Liver (tissue), 9 donors: ENCODE results near the gene MANEA. TPM values are rescaled to one million over a fixed set of nuclear protein-coding genes. Genes with fewer than 3 reads are reported as not detected.
A peak's percentile ranks its signal among the peaks of the same experiment; 100 is the strongest.

Experiments
- DNase-seq: peaks from one replicate; pipeline ENCODE4 v3.0.0-alpha.2; 2017; ENCODE audit warnings: low spot score
- H3K27ac ChIP-seq, 2 donors: one replicate each; pipeline ENCODE4 v1.7.0; 2013; ENCODE audit warnings: inconsistent platforms in 2 of 2, low read length in 2 of 2, control low read depth in 1 of 2, low read depth in 1 of 2, mild to moderate bottlenecking in 1 of 2
- H3K27me3 ChIP-seq, 4 donors: one replicate each; pipeline versions ENCODE4 v1.6.1 to v1.7.0; 2013; ENCODE audit warnings: low read length in 3 of 4, inconsistent platforms in 1 of 4, mild to moderate bottlenecking in 1 of 4, moderate library complexity in 1 of 4; ENCODE audit not compliant: control insufficient read depth in 4 of 4, insufficient read depth in 4 of 4
- H3K36me3 ChIP-seq, 4 donors: one replicate each; pipeline versions ENCODE4 v1.6.1 to v1.7.0; 2013; ENCODE audit warnings: low read length in 3 of 4, mild to moderate bottlenecking in 3 of 4, low read depth in 1 of 4, moderate library complexity in 1 of 4; ENCODE audit not compliant: control insufficient read depth in 4 of 4, insufficient read depth in 3 of 4
- H3K4me1 ChIP-seq, 4 donors: one replicate each; pipeline versions ENCODE4 v1.6.1 to v1.7.0; 2013; ENCODE audit warnings: low read length in 3 of 4, mild to moderate bottlenecking in 3 of 4, moderate library complexity in 1 of 4; ENCODE audit not compliant: control insufficient read depth in 4 of 4, insufficient read depth in 4 of 4
- H3K4me3 ChIP-seq, 3 donors: one replicate each; pipeline versions ENCODE4 v1.6.1 to v1.7.0; 2013; ENCODE audit warnings: low read length in 3 of 3, control low read depth in 1 of 3, low read depth in 1 of 3, mild to moderate bottlenecking in 1 of 3
- H3K9ac ChIP-seq, 2 donors: one replicate each; pipeline ENCODE4 v1.7.0; 2013; ENCODE audit warnings: low read length in 2 of 2, mild to moderate bottlenecking in 2 of 2, moderate library complexity in 2 of 2, control low read depth in 1 of 2, low read depth in 1 of 2
- H3K9me3 ChIP-seq, 4 donors: one replicate each; pipeline versions ENCODE4 v1.6.1 to v1.7.0; 2013; ENCODE audit warnings: low read length in 3 of 4; ENCODE audit not compliant: control insufficient read depth in 4 of 4
- EGR1 ChIP-seq, 2 donors: IDR thresholded peaks; 2 replicates each; pipeline ENCODE4 v1.6.1; 2016 to 2018; ENCODE audit warnings: antibody characterized with exemption in 2 of 2, low read depth in 2 of 2
- FOXA2 ChIP-seq: IDR thresholded peaks from 2 replicates; pipeline ENCODE4 v1.6.1; 2016; ENCODE audit warnings: antibody characterized with exemption
- GABPA ChIP-seq, 2 donors: IDR thresholded peaks in 1 of 2; conservative IDR thresholded peaks in 1 of 2; 2 replicates each; pipeline ENCODE4 v1.6.1; 2016; ENCODE audit warnings: antibody characterized with exemption in 2 of 2, mild to moderate bottlenecking in 1 of 2, moderate library complexity in 1 of 2
- HNF4A ChIP-seq, 2 donors: conservative IDR thresholded peaks; 2 replicates each; pipeline ENCODE4 v1.6.1; 2016; ENCODE audit warnings: antibody characterized with exemption in 2 of 2, mild to moderate bottlenecking in 2 of 2
- JUND ChIP-seq, 2 donors: IDR thresholded peaks; 2 replicates each; pipeline ENCODE4 v1.6.1; 2016; ENCODE audit warnings: antibody characterized with exemption in 2 of 2
- NR2F2 ChIP-seq: IDR thresholded peaks from 2 replicates; pipeline ENCODE4 v1.6.1; 2016; ENCODE audit warnings: antibody characterized with exemption
- RAD21 ChIP-seq, 2 donors: IDR thresholded peaks; 2 replicates each; pipeline ENCODE4 v1.6.1; 2016; ENCODE audit warnings: antibody characterized with exemption in 2 of 2, mild to moderate bottlenecking in 2 of 2
- RXRA ChIP-seq, 2 donors: IDR thresholded peaks; 2 replicates each; pipeline ENCODE4 v1.6.1; 2017 to 2018; ENCODE audit warnings: antibody characterized with exemption in 2 of 2, mild to moderate bottlenecking in 1 of 2
- SP1 ChIP-seq: IDR thresholded peaks from 2 replicates; pipeline ENCODE4 v1.6.1; 2018; ENCODE audit warnings: antibody characterized with exemption, mild to moderate bottlenecking
- TAF1 ChIP-seq: conservative IDR thresholded peaks from 2 replicates; pipeline ENCODE4 v1.6.1; 2016; ENCODE audit warnings: antibody characterized with exemption, mild to moderate bottlenecking
- YY1 ChIP-seq: IDR thresholded peaks from 2 replicates; pipeline ENCODE4 v1.6.1; 2016; ENCODE audit warnings: antibody characterized with exemption, mild to moderate bottlenecking
- WGBS: extraction: QIAGEN DNeasy Blood & Tissue Kit; methylation state at CpG from one replicate; pipeline ENCODE4 v1.1.7; 2013; 5-methylcytosine and 5-hydroxymethylcytosine counted together
- polyA plus RNA-seq, 2 donors: library from polyadenylated mRNA; stranded (reverse) in 1 of 2; unstranded in 1 of 2; fragments of 200-250 nt in 1 of 2; fragments of >200 nt in 1 of 2; fragmentation: Nextera tagmentation in 1 of 2; extraction: Ambion mirVana in 1 of 2; gene quantifications; one replicate each; pipeline versions ENCODE4 v1.2.1 to v1.2.3, GENCODE V29; 2013 to 2015
- total RNA-seq, 2 donors: library from RNA; depleted of rRNA; stranded (reverse); fragments of >200 nt; gene quantifications; one replicate each; pipeline ENCODE4 v1.2.3, GENCODE V29; 2014
- TF ChIP-seq, protein P1 (sequence below): IDR thresholded peaks from 2 replicates; pipeline ENCODE4 v1.6.1; 2016; ENCODE audit warnings: antibody characterized with exemption
- TF ChIP-seq, protein P2 (sequence below): fragments of 150-350 bp; IDR thresholded peaks from 2 replicates; pipeline ENCODE4 v1.5.1; 2017; ENCODE audit warnings: improper control_type of control experiment, low read depth, low read length; ENCODE audit not compliant: missing input control
- TF ChIP-seq, protein P3 (sequence below): IDR thresholded peaks from 2 replicates; pipeline ENCODE4 v1.6.1; 2016; ENCODE audit warnings: antibody characterized with exemption, mild to moderate bottlenecking
- donor health status: healthy.
- donor health status: healthy.
- donor health status: healthy.
- donor health status: healthy.
- donor health status: healthy.

MANEA gene
- total and polyA plus RNA-seq, 4 donors = 9.7 to 37.4 (median 18.9) TPM

DNA sequence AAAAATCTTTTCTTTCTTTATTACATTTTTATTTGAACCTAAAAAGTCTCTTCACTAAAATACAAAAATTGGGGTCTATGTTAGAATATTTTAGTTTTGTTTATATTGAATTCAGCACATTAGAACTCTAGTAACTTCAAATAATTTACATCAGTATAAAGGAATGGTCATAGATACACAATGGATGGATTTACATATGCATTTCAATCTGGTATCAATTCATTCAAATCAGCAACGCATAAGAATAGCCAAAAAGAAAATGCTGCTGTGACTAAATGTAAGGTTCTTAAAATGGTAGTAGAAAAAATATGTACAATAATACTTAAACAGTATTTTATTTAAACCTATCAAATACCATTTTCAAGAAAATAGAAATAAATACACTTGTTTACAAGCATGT, 47.6 kb upstream of the MANEA start:
- no peaks in the 10 kb centered on the region for H3K9me3 ChIP-seq
- 81% methylated on average over 1 of the region's 1 CpG for WGBS

DNA sequence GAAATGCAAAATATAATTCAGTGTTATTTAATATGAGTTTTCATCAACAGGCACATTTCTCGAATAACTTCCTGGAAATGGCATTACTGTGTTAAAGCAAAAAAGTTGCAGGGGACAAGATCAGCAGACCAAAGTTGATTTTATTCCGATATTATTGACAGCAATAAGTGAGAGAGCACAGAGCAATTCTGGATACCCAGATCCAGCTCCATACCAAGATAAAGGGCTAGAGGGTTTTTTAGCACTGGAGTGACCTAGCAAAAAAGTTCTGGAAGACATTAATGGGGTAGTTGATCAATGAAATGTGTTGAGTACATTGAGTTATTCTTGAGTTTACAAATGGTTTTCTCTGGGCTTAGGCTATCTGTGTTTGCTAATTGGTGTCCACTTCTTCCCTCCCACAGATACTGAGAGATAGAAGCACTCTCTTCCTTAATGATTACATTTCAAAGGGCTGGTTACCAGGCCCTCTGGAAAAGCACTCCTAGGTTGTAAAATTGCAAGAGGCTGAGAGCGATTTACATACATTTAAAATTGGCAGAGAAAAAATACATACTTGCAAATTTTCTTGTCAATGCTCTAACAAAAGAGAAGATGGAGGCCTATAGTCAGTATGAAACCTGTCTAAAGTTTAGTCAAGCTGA, 47.0 kb upstream of the MANEA start:
- H3K4me3 ChIP-seq = no peak overlapping the region
- 56% methylated on average over 3 of the region's 3 CpGs for WGBS
- H3K9ac ChIP-seq = no peak overlapping the region
- TF ChIP-seq JUND (IDR thresholded peaks at IDR 0.05) = no peak
- no peak for TF ChIP-seq FOXA2
- no peaks in the 10 kb centered on the region for H3K36me3 ChIP-seq
- DNase-seq = no peak
- no peaks in the 10 kb centered on the region for H3K27me3 ChIP-seq
- H3K4me1 ChIP-seq = no peaks in the 10 kb centered on the region
- no peaks in the 10 kb centered on the region for H3K9me3 ChIP-seq
- H3K27ac ChIP-seq = no peak overlapping the region

More for the DNA sequence above, 47.6 kb upstream of the MANEA start:
- Histone ChIP-seq H3K27me3 (no peaks in the 10 kb centered on the region), H3K4me3 (no peak overlapping the region), H3K9ac (no peak overlapping the region), H3K27ac (no peak overlapping the region), H3K36me3 (no peaks in the 10 kb centered on the region), H3K4me1 (no peaks in the 10 kb centered on the region)
- no peak for DNase-seq
- TF ChIP-seq EGR1 (IDR thresholded peaks at IDR 0.05; ENCODE audit: low read depth in 2 of 2) (no peak), JUND (IDR thresholded peaks at IDR 0.05) (no peak), FOXA2 (no peak), GABPA (IDR thresholded peaks at IDR 0.05 in 1 of 2, conservative IDR thresholded peaks at IDR 0.05 in 1 of 2) (no peak), RAD21 (IDR thresholded peaks at IDR 0.05) (no peak)
- TF ChIP-seq, protein P1, sequence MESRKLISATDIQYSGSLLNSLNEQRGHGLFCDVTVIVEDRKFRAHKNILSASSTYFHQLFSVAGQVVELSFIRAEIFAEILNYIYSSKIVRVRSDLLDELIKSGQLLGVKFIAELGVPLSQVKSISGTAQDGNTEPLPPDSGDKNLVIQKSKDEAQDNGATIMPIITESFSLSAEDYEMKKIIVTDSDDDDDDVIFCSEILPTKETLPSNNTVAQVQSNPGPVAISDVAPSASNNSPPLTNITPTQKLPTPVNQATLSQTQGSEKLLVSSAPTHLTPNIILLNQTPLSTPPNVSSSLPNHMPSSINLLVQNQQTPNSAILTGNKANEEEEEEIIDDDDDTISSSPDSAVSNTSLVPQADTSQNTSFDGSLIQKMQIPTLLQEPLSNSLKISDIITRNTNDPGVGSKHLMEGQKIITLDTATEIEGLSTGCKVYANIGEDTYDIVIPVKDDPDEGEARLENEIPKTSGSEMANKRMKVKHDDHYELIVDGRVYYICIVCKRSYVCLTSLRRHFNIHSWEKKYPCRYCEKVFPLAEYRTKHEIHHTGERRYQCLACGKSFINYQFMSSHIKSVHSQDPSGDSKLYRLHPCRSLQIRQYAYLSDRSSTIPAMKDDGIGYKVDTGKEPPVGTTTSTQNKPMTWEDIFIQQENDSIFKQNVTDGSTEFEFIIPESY = no peak

DNA sequence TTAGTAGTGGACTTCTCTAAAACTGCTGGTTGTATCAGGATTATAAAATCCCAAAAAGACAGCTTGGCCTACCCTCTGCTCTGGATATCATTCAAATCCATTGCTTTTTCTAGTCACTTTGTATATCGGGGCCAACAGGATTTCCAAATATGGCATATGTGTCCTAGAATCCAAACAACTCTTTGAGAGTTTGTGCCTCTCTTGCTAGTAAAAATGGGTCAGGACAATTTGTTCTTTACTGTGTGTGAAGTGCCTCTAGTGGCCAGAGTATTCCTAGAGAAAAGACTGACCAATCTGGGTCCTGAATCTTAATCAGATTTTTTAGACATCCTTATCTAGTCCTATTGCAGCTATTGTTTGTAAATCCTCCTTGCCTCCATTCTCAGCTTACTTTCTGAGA, 33.5 kb upstream of the MANEA start:
- Histone ChIP-seq H3K9ac (no peak overlapping the region), H3K36me3 (no peaks in the 10 kb centered on the region), H3K9me3 (no peaks in the 10 kb centered on the region), H3K27ac (no peak overlapping the region), H3K4me3 (no peak overlapping the region), H3K27me3 (no peaks in the 10 kb centered on the region), H3K4me1 (peaks cover 4 to 19% (median 10%) of the 10 kb centered on the region in 4 donors)
- DNase-seq = no peak
- 20% methylated on average over 1 of the region's 1 CpG for WGBS
- TF ChIP-seq RXRA (IDR thresholded peaks at IDR 0.05) (peak; percentile 9 to 57), YY1 (peak; percentile 41), SP1 (peak; percentile 49), RAD21 (IDR thresholded peaks at IDR 0.05) (peak; percentile 34 to 46), FOXA2 (no peak), GABPA (IDR thresholded peaks at IDR 0.05 in 1 of 2, conservative IDR thresholded peaks at IDR 0.05 in 1 of 2) (no peak), NR2F2 (no peak), TAF1 (no peak), HNF4A (conservative IDR thresholded peaks at IDR 0.05) (peak in 1 of 2 donors; percentile 50), JUND (IDR thresholded peaks at IDR 0.05) (peak in 1 of 2 donors; percentile 14)
- TF ChIP-seq, protein P2, sequence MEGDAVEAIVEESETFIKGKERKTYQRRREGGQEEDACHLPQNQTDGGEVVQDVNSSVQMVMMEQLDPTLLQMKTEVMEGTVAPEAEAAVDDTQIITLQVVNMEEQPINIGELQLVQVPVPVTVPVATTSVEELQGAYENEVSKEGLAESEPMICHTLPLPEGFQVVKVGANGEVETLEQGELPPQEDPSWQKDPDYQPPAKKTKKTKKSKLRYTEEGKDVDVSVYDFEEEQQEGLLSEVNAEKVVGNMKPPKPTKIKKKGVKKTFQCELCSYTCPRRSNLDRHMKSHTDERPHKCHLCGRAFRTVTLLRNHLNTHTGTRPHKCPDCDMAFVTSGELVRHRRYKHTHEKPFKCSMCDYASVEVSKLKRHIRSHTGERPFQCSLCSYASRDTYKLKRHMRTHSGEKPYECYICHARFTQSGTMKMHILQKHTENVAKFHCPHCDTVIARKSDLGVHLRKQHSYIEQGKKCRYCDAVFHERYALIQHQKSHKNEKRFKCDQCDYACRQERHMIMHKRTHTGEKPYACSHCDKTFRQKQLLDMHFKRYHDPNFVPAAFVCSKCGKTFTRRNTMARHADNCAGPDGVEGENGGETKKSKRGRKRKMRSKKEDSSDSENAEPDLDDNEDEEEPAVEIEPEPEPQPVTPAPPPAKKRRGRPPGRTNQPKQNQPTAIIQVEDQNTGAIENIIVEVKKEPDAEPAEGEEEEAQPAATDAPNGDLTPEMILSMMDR = peak; percentile 14
- TF ChIP-seq, protein P1 = no peak
- TF ChIP-seq, protein P3, sequence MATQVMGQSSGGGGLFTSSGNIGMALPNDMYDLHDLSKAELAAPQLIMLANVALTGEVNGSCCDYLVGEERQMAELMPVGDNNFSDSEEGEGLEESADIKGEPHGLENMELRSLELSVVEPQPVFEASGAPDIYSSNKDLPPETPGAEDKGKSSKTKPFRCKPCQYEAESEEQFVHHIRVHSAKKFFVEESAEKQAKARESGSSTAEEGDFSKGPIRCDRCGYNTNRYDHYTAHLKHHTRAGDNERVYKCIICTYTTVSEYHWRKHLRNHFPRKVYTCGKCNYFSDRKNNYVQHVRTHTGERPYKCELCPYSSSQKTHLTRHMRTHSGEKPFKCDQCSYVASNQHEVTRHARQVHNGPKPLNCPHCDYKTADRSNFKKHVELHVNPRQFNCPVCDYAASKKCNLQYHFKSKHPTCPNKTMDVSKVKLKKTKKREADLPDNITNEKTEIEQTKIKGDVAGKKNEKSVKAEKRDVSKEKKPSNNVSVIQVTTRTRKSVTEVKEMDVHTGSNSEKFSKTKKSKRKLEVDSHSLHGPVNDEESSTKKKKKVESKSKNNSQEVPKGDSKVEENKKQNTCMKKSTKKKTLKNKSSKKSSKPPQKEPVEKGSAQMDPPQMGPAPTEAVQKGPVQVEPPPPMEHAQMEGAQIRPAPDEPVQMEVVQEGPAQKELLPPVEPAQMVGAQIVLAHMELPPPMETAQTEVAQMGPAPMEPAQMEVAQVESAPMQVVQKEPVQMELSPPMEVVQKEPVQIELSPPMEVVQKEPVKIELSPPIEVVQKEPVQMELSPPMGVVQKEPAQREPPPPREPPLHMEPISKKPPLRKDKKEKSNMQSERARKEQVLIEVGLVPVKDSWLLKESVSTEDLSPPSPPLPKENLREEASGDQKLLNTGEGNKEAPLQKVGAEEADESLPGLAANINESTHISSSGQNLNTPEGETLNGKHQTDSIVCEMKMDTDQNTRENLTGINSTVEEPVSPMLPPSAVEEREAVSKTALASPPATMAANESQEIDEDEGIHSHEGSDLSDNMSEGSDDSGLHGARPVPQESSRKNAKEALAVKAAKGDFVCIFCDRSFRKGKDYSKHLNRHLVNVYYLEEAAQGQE = peak; percentile 44
